Trophoblast cell (in vitro differentiated cells and primary cell): ENCODE measurements around the gene KIF20A.
"Not testable (repeated sequence)": the region's sequence is repeated elsewhere in the genome, so short reads cannot be mapped to it uniquely, and the experiment has no call there.

Experiments
- DNase-seq, 2 donors: peaks; one replicate each; pipeline ENCODE4 v3.0.0-alpha.2; 2016
- H2AFZ ChIP-seq: 2 replicates; pipeline ENCODE4 v1.6.1; 2013; ENCODE audit warnings: low read length, moderate library complexity, mild to moderate bottlenecking; ENCODE audit not compliant: insufficient read depth, poor library complexity
- H2AK5ac ChIP-seq: 2 replicates; pipeline ENCODE4 v1.6.1; 2013; ENCODE audit warnings: mild to moderate bottlenecking, low read length
- H2BK120ac ChIP-seq: 2 replicates; pipeline ENCODE4 v1.6.1; 2013; ENCODE audit warnings: low read length, mild to moderate bottlenecking, moderate library complexity; ENCODE audit not compliant: insufficient read depth, poor library complexity
- H2BK12ac ChIP-seq: 2 replicates; pipeline ENCODE4 v1.6.1; 2013; ENCODE audit warnings: mild to moderate bottlenecking, low read length, moderate library complexity
- H2BK5ac ChIP-seq: 2 replicates; pipeline ENCODE4 v1.6.1; 2013; ENCODE audit warnings: low read length, low read depth, moderate library complexity, mild to moderate bottlenecking; ENCODE audit not compliant: poor library complexity
- H3K14ac ChIP-seq: 2 replicates; pipeline ENCODE4 v1.6.1; 2013; ENCODE audit warnings: mild to moderate bottlenecking, low read length
- H3K18ac ChIP-seq: 2 replicates; pipeline ENCODE4 v1.6.1; 2013; ENCODE audit warnings: mild to moderate bottlenecking, low read length
- H3K23ac ChIP-seq: 2 replicates; pipeline ENCODE4 v1.6.1; 2013; ENCODE audit warnings: low read length
- H3K27ac ChIP-seq: 2 replicates; pipeline ENCODE4 v1.5.1; 2013; ENCODE audit warnings: low read depth, mild to moderate bottlenecking, inconsistent platforms, low read length, moderate library complexity
- H3K27me3 ChIP-seq: 2 replicates; pipeline ENCODE4 v1.6.1; 2013; ENCODE audit warnings: inconsistent platforms, mild to moderate bottlenecking, low read length, moderate library complexity; ENCODE audit not compliant: insufficient read depth
- H3K36me3 ChIP-seq, 2 experiments: 1 replicate in 1 of 2; 2 replicates in 1 of 2; pipeline ENCODE4 v1.6.1; 2013; ENCODE audit warnings: low read length in 2 of 2, mild to moderate bottlenecking in 2 of 2, moderate library complexity in 1 of 2; ENCODE audit not compliant: insufficient read depth in 2 of 2, control insufficient read depth in 1 of 2
- H3K4ac ChIP-seq: 2 replicates; pipeline ENCODE4 v1.6.1; 2013; ENCODE audit warnings: low read depth, mild to moderate bottlenecking, low read length, moderate library complexity
- H3K4me1 ChIP-seq, 2 experiments: 1 replicate in 1 of 2; 2 replicates in 1 of 2; pipeline ENCODE4 v1.6.1; 2013; ENCODE audit warnings: low read length in 2 of 2, mild to moderate bottlenecking in 2 of 2, moderate library complexity in 1 of 2; ENCODE audit not compliant: insufficient read depth in 2 of 2, control insufficient read depth in 1 of 2
- H3K4me2 ChIP-seq: 2 replicates; pipeline ENCODE4 v1.6.1; 2013; ENCODE audit warnings: inconsistent platforms, mild to moderate bottlenecking, low read length, moderate library complexity
- H3K4me3 ChIP-seq: 2 replicates; pipeline ENCODE4 v1.5.1; 2013; ENCODE audit warnings: mild to moderate bottlenecking, low read depth, low read length, inconsistent platforms
- H3K79me1 ChIP-seq: one replicate; pipeline ENCODE4 v1.6.1; 2013; ENCODE audit warnings: low read length
- H3K79me2 ChIP-seq: 2 replicates; pipeline ENCODE4 v1.6.1; 2013; ENCODE audit warnings: low read length, mild to moderate bottlenecking; ENCODE audit not compliant: control insufficient read depth, insufficient read depth, poor library complexity
- H3K9ac ChIP-seq: 2 replicates; pipeline ENCODE4 v1.6.1; 2013; ENCODE audit warnings: mild to moderate bottlenecking, low read length
- H3K9me3 ChIP-seq: 2 replicates; pipeline ENCODE4 v1.6.1; 2013; ENCODE audit warnings: low read depth, mild to moderate bottlenecking, control low read depth, inconsistent platforms, low read length; ENCODE audit not compliant: insufficient read depth
- H4K12ac ChIP-seq: 2 replicates; pipeline ENCODE4 v1.6.1; 2013; ENCODE audit warnings: low read depth, mild to moderate bottlenecking, low read length, moderate library complexity
- H4K8ac ChIP-seq: 2 replicates; pipeline ENCODE4 v1.6.1; 2013; ENCODE audit warnings: low read depth, mild to moderate bottlenecking, low read length, moderate library complexity
- H4K91ac ChIP-seq: one replicate; pipeline ENCODE4 v1.6.1; 2013; ENCODE audit warnings: low read depth, mild to moderate bottlenecking, low read length, moderate library complexity
- WGBS: extraction: QIAGEN DNeasy Blood & Tissue Kit; methylation state at CpG from one replicate; pipeline ENCODE4 v1.1.7; 2013; ENCODE audit warnings: missing lambda C conversion rate; ENCODE audit not compliant: insufficient read length, insufficient coverage; ENCODE audit errors: extremely low coverage; 5-methylcytosine and 5-hydroxymethylcytosine counted together

The KIF20A gene

GRCh38 chr5:138193859-138194258 is 14.9 kb downstream of the KIF20A start:
- not testable (repeated sequence) for H3K23ac ChIP-seq, H4K12ac ChIP-seq, H3K9ac ChIP-seq, H3K18ac ChIP-seq, H3K9me3 ChIP-seq, H2BK120ac ChIP-seq, H3K14ac ChIP-seq, H2AFZ ChIP-seq, DNase-seq, H3K4me1 ChIP-seq, H3K4me2 ChIP-seq, H3K4me3 ChIP-seq, H3K27me3 ChIP-seq, H2AK5ac ChIP-seq, H3K4ac ChIP-seq, H3K79me2 ChIP-seq, H3K79me1 ChIP-seq, H4K8ac ChIP-seq, H3K27ac ChIP-seq, H4K91ac ChIP-seq, H2BK12ac ChIP-seq, H2BK5ac ChIP-seq
- peaks cover 23 to 36% of the 10 kb centered on the region in 2 experiments for H3K36me3 ChIP-seq
- WGBS = no CpG with 5 or more reads among the region's 8 CpGs

GRCh38 chr5:138210985-138211384 is 32.1 kb downstream of the KIF20A start:
- Histone ChIP-seq H3K36me3 (peaks cover 7 to 8% of the 10 kb centered on the region in 2 experiments), H3K4me3 (no peak overlapping the region), H2AK5ac (no peak overlapping the region), H2BK12ac (no peak overlapping the region), H3K27me3 (no peaks in the 10 kb centered on the region), H4K12ac (no peak overlapping the region), H3K23ac (no peak overlapping the region), H3K9ac (no peak overlapping the region), H3K79me1 (peaks cover 3% of the 10 kb centered on the region), H4K8ac (no peak overlapping the region), H3K14ac (no peak overlapping the region), H3K18ac (no peak overlapping the region), H3K9me3 (peaks cover 1% of the 10 kb centered on the region), H2BK120ac (no peak overlapping the region), H3K79me2 (peaks cover 4% of the 10 kb centered on the region), H4K91ac (no peak overlapping the region), H3K4ac (no peak overlapping the region), H2BK5ac (no peak overlapping the region), H3K4me1 (no peaks in the 10 kb centered on the region), H3K4me2 (no peak overlapping the region), H3K27ac (no peak overlapping the region), H2AFZ (no peak overlapping the region)
- DNase-seq = no peak
- WGBS = no CpG with 5 or more reads among the region's 3 CpGs

- peaks cover 3% of the 10 kb centered on the region for H3K79me1 ChIP-seq
- no peak overlapping the region for H3K27ac ChIP-seq
- H3K79me2 ChIP-seq = peaks cover 4% of the 10 kb centered on the region
- H2BK12ac ChIP-seq = no peak overlapping the region
- DNase-seq = peak in 1 of 2 donors; percentile 21
- peak overlapping the region; percentile 87 for H4K91ac ChIP-seq
- peak overlapping the region; percentile 62 for H2BK5ac ChIP-seq
- peaks cover 1% of the 10 kb centered on the region for H3K9me3 ChIP-seq
- peak overlapping the region; percentile 98 for H4K8ac ChIP-seq
- no peak overlapping the region for H3K23ac ChIP-seq
- peak overlapping the region; percentile 95 for H3K14ac ChIP-seq
- H2AFZ ChIP-seq = peak overlapping the region; percentile 93
- peak overlapping the region; percentile 96 for H3K4ac ChIP-seq
- H4K12ac ChIP-seq = peak overlapping the region; percentile 95
- H3K4me3 ChIP-seq = peak overlapping the region; percentile 89
- peak overlapping the region; percentile 11 for H2AK5ac ChIP-seq
- H2BK120ac ChIP-seq = peak overlapping the region; percentile 81
- H3K4me1 ChIP-seq = no peaks in the 10 kb centered on the region
- H3K36me3 ChIP-seq = peaks cover 3 to 4% of the 10 kb centered on the region in 2 experiments
- no peaks in the 10 kb centered on the region for H3K27me3 ChIP-seq
- H3K18ac ChIP-seq = peak overlapping the region; percentile 92
- peak overlapping the region; percentile 91 for H3K4me2 ChIP-seq
- WGBS = no CpG with 5 or more reads among the region's 8 CpGs
- peak overlapping the region; percentile 81 for H3K9ac ChIP-seq
Measured at GRCh38 chr5:138212828-138213160, 33.9 kb downstream of the KIF20A start.

GRCh38 chr5:138213161-138214029 is 34.5 kb downstream of the KIF20A start, which contains the start of gene CDC23:
TSS of gene CDC23 (minus strand) at chr5:138213323. CDS start at chr5:138213312, 11 bp downstream.
- peak within 1 kb of the TSS; percentile 98 for H4K8ac ChIP-seq
- peak within 1 kb of the TSS; percentile 95 for H3K14ac ChIP-seq
- DNase-seq = peak; percentile 98 to 100
- H3K23ac ChIP-seq = no peak within 1 kb of the TSS
- peak within 1 kb of the TSS; percentile 95 for H4K12ac ChIP-seq
- peak within 1 kb of the TSS; percentile 81 for H3K9ac ChIP-seq
- H3K36me3 ChIP-seq = peaks cover 3 to 4% of the 10 kb centered on the region in 2 experiments
- no peak within 1 kb of the TSS for H3K27ac ChIP-seq
- H3K4ac ChIP-seq = peak within 1 kb of the TSS; percentile 96
- no peaks in the 10 kb centered on the region for H3K4me1 ChIP-seq
- H2BK120ac ChIP-seq = peak within 1 kb of the TSS; percentile 81
- WGBS = no CpG with 5 or more reads among the region's 32 CpGs
- peak within 1 kb of the TSS; percentile 92 for H3K18ac ChIP-seq
- peak within 1 kb of the TSS; percentile 87 for H4K91ac ChIP-seq
- H3K4me3 ChIP-seq = peak within 1 kb of the TSS; percentile 89
- no peaks in the 10 kb centered on the region for H3K27me3 ChIP-seq
- H2AFZ ChIP-seq = peak within 1 kb of the TSS; percentile 93
- H2AK5ac ChIP-seq = peak within 1 kb of the TSS; percentile 11
- no peak within 1 kb of the TSS for H2BK12ac ChIP-seq
- peaks cover 3% of the 10 kb centered on the region for H3K79me1 ChIP-seq
- peak within 1 kb of the TSS; percentile 91 for H3K4me2 ChIP-seq
- peaks cover 4% of the 10 kb centered on the region for H3K79me2 ChIP-seq
- peak within 1 kb of the TSS; percentile 62 for H2BK5ac ChIP-seq
- H3K9me3 ChIP-seq = peaks cover 1% of the 10 kb centered on the region
